GM12865 (cell line): ENCODE data around the gene TKFC.

ENCODE experiments used
- DNase-seq: peaks from one replicate; pipeline ENCODE4 v3.0.0; 2010; ENCODE audit warnings: low read depth
- H3K4me3 ChIP-seq: 2 replicates; pipeline ENCODE4 v1.5.1; 2011; ENCODE audit warnings: mild to moderate bottlenecking, low read depth, low read length, control low read depth
- CTCF ChIP-seq: IDR thresholded peaks from 2 replicates; pipeline ENCODE4 v1.5.1; 2011; ENCODE audit warnings: low read length, control low read depth, low read depth, inconsistent platforms; ENCODE audit not compliant: insufficient read depth; ENCODE audit errors: missing control alignments

The TKFC gene

GRCh38 chr11:61343792-61344745, 11.0 kb downstream of the TKFC start:
- TF ChIP-seq CTCF, result no peak
- no peak for DNase-seq
- no peak overlapping the region for H3K4me3 ChIP-seq

DNA sequence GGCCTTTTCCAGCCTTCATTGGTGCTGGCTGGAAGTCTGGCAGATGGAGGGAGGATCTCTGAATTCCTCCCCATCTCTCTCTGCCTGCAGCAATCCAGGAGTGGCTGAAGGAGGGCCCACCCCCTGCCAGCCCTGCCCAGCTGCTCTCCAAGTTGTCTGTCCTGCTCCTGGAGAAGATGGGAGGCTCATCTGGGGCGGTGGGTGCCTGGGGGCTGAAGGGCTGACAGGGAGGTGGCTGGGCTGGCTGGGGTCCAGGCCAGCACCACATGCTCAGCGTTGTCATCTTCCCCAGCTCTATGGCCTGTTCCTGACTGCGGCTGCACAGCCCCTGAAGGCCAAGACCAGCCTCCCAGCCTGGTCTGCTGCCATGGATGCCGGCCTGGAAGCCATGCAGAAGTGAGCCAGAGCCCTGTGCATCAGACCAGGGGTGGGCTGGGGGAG, 12.2 kb downstream of the TKFC start:
- no peak for TF ChIP-seq CTCF
- no peak for DNase-seq
- no peak overlapping the region for H3K4me3 ChIP-seq

- TF ChIP-seq CTCF, result no peak
- no peak overlapping the region for H3K4me3 ChIP-seq
- DNase-seq, result no peak
Measured at GRCh38 chr11:61345954-61346843, 13.2 kb downstream of the TKFC start.

- no peak for TF ChIP-seq CTCF
- no peak overlapping the region for H3K4me3 ChIP-seq
- no peak for DNase-seq
Measured at GRCh38 chr11:61347916-61348461, 15.0 kb downstream of the TKFC start.

DNA sequence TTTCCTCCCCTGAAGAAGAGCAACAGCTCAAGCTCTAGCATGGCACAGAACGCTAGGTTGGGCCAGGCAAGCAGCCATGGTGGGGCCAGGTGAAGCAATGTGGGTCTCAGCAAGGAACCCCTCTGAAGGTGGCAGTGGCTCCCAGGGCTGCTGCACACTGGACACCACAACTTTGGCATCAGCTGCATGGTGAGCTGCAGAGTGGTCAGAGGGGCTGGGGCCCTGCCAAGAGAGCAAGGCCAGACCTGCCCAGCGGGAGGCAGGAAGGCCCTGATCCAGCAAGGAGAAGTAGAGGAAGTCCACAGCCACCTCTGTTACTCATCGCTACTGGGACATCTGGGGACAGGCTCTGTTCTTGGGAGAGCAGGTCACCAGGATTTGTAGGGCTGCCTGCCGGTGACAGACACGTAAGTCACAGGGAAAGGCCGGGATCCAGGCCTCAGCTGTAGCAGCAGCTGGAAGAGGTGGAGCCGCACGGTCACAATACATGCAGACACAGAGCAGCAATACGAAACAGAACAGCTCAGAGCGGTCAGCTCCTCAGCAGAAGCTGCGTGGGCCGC, 16.2 kb downstream of the TKFC start:
- no peak for DNase-seq
- no peak overlapping the region for H3K4me3 ChIP-seq
- TF ChIP-seq CTCF, result no peak

DNA sequence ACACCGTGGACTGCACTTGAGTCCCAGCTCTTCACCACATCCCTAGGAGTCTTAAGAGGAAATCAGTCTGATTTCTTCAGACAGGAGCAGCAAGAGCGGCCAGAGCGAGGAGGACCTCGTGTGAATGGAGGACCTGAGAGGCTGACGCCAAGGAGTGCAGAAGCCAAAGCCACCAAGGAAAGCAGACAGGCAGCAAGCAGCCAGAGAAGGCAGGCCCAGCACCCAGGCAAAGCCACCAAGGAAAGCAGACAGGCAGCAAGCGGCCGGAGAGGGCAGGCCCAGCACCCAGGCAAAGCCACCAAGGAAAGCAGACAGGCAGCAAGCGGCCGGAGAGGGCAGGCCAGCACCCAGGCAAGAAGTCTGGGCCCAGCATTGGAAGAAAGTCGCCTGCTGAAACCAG, 16.9 kb downstream of the TKFC start:
- no peak for DNase-seq
- TF ChIP-seq CTCF, result no peak
- no peak overlapping the region for H3K4me3 ChIP-seq
